Measurements from ENCODE around the gene AMOT.

AMOT gene

DNA sequence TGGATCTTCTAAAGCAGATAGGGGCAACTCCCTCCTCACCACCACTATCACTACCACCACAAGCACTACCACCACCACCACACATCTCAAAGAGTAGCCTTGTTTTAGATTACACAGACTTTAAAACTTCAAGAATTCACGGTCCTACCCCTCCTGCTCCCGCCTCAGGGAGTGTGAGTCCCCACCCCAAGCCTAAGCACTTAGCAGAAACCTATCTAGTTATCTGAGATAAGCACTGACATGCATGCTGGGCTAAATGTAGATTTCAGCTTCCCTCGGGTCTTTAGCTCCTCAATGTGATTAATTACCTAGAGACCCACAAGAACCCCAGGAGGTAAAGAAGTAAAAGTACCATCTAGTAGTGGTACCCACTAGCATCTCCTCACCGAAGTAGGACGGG lies 775 bp downstream of the AMOT start:
- no peak for DNase-seq

DNA sequence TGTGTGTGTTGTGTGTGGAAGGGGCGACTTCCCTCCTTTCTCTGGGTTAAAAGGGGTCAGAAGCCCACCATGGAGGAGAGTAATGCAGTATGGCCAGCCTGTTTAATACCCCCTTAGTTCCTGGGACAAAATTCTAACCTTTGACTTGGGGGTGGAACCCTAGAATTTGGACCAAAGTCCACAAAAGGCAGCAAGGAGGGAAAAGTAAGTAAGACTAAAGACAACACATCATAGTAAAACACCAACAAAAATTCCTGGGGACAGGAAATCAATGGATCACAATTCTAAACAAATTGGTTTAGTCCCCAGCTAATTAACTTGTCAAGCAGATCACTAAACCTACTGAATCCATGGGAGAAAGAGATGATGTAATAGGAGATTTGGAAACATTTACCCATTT lies 3.1 kb downstream of the AMOT start:
- DNase-seq = no peak

DNA sequence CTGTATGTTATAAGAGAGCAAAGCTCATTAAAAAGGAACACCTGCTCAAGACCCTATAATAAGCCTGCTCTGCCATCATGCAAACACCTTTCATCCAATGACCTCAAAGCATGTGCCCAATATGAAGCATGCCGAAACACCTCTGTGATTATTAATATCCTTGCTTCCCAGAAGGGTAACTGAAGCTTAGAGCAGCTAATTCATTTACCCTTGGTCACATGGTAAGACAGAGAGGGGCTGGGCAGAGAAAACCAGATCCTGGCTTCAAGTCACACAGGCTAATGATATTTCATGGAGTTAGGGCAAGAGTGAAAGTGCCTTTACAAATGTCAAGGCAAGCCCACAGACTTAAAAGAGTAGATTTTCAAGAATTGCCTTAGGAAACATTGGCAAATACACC lies 5.6 kb downstream of the AMOT start:
- DNase-seq = no peak

DNA sequence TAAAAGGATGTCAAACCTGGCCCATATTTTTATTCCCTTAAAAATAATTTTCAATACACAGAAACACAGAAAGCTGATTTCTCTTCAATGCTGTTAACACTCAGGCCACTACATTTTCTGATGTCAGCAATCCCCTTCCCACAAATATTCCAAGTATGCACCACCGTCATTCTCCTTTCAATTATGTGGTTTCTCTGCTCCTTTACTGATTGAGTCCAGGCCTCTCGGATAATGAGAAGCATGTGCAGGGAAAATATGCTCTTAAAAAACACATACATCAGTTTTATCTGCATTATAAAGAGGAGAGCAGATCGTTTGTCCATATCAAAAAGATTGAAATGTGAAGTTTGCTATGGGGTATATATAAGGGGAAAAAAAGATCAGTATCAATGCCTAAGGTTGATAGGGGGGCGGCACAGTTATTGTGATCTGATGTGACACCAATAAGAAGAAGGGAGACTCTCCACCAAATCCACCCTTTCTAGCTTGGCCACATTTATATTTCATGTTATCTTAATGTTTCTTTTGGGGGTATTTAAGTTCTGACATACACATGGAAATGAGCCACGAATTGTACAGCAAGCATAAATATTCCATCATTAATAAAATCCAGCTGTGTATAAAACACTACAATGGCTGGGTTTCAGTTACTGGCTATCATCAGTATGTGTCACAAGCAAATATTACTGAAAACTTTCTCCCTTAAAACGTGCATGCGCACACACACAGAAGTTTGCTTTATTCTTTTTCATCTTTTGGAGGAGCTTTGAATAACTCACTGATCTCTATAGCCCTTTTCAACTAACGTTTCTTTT lies 6.4 kb downstream of the AMOT start:
- DNase-seq = no peak

DNA sequence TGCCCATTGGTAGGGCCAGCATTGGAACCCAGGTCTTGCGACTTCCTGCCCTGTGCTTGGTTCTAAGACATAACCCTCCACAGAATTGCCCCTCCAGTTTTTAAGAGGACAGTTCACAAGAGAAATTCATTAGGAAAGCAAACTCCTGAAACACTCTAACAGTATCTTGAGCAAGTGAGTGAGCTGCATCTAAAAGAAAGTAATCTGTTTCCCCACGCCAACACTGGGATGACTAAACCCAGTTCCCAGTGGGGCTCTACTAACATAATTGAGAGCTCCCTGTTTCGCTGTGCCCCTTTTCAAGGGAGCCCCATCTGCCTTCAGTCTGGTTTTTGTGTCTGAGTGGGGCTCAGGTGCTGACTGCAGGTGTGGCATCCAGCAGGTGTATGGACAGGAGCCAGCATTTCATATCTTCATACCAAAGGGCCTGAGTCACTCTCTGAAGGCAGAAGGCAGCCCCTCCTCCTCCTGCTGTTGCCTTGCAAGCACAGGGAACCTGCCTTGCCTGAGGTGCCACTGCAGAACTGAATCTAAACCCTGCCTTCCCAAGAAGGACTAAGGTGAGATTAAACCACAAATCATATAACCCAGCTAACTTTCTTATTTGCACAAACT lies 8.0 kb downstream of the AMOT start:
- DNase-seq = no peak

DNA sequence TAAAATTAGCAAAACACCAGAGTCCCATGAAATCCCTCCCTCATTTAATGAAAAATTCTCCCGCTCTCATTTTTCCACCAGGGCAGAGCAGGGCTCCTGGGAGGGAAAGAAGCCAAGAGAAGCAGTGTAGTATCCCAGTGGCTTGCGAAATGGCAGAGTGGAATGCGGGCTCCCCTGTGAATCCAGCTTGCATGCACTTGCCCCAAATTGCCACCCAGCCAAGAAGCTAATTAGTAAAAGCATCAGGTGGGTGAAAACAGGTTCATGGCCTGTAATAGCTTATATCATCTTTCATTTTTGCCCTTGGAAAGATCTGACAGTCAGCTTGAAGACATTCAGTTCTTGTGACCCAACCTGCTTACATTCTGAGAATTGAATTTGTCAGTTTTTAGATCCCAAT lies 10.1 kb downstream of the AMOT start:
- DNase-seq = no peak

DNA sequence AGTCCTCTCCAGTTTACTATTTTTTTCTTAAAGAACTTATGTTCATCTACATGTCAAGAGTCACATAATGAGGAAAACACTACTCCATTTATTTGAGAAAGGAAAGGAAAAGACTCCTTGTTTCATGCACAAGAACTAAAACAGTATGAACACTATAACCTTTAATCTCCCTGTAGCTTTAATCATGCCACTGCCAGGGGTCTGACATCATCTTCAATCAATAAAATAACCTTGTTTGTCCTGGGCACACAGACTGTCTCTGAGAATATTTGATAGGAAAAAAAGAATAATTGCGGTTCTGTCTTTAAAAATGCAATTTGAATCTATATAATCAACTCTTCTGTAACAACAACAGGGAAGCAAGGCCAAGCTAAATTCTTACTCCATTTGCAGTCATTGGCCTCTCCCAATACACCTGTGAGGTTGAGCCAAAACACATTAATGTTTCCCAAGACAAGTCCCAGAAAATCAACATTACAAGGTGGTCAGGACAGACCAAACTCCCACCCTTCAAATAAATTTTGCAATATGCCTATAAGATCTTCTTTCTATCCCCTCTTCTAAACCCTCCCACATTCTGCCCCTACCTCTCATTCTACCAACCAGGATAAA lies 13.2 kb downstream of the AMOT start:
- no peak for DNase-seq

DNA sequence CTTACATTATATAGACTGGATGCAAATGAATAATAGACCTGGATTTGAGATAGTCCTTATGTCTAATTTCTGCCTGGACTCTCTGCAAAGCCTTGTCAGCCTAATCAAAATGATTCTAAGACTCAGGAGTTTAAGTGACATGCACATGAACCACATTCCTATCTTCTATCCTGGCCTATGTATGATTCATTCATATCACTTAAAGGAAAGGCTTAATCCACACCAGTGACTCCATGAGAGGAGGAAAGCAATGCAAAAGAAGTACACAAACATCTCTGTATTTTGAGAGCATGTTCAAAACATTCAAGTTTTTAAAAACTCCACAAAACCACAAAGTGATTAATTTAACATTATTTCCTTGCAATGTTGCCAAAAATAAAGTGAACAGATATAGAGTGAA lies 14.6 kb downstream of the AMOT start:
- DNase-seq = no peak

DNA sequence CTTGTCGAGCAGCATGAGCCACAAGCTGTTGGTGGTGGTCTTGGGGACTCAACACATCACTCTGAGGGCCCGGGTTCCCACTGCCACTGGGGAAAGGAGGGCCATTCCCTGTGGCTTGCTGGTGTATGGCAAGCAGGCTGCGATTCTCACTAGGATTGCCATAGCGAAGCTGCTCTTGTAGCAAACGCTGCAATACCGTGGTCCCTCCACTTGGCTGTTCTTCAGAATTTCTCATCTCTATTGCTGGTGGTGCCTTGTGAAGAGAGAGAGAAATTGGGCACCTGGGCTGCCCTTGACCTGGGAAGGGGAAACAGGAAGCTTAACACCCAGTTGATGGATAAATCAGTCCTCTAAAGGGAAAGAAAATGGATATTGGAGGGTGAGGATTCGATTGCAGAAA lies 17.7 kb downstream of the AMOT start:
- DNase-seq = no peak

DNA sequence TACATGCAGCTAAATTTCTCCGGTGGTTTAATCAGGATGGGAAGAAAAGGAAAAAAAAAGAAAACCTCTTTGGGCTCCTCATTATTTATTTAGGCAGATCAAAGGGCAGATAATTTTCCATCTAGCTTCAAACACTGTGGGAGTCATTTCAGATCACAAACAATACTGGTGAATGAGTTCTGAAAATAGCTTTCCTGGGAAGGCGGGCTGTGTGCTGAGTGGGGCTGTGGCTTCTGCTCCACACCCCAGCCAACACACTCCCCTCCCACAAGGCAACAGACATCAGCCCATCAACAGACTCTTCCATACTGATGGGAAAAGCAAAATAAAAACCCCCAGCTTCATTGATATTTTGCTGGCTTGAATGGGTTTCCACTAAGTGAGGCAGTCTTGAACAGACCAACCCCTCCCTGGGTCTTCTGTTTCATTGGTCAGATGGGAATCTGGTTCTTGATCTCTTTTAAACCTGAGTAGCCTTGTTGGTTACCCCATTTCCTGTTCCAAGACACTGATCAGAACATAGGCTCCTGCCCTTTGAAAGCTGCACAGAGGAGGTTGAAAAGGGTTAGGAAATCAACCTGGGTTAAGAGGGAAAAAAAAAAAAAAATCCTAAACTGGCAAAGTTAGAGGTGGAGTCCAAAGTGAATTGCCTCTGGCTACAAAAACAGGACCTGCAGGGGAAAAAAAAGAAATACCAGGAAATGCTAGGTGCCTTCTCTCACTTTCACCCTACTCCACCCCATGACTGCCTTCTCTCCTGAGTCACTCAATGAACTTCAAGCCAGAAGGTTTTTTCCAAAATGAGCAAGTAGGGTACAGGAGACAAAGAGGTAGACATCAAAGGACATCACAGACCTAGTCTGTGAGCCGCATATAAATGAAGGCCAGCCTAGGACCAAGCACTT lies 20.0 kb downstream of the AMOT start:
- DNase-seq = no peak

DNA sequence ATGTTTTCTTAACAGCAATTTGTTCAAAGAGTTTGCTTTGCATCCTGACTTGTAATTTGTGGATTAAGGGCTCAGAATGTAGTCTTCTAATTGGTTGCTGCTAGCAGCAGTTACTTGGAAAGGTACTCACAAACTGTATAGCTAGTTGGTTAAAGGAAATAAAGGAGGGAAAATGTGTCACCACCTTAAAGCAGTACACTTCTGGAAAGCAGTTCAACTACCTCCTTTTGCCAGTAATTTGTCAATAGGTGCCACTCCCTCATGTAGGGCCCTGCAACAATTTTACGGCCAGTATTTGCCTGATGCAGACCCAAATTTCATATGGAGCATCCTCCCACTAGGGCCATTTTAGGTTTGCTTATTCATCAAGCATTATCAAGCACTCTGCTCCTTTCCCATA lies 20.8 kb downstream of the AMOT start:
- no peak for DNase-seq

DNA sequence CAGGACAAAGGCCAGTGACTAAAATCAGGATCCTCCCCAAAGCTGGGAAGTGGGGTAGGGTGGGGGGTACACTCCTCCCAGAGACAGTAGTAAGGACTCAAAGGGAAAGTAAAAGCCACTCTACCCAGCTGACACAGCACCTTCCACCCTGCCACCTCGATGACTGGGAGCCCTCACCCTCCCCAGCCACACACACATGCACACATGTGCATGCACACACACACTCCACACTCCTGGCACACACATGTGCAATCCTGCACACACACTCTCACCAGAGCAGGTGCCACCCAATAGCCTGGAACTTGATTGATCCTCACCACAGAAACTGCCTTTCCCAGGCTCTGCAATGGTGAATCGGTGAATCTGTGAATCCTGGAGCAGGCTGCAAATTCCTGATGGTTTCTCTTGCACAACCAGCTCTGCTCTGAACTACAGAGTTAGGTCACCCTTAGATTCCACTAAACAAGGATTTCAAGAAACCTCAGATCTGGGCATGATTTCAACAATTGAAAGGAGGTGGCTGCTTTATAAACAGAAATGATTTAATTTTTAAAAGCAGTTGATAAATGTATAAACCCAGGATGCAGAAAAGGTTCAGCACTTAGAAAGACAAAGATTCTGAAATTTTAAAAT lies 21.5 kb downstream of the AMOT start:
- no peak for DNase-seq

DNA sequence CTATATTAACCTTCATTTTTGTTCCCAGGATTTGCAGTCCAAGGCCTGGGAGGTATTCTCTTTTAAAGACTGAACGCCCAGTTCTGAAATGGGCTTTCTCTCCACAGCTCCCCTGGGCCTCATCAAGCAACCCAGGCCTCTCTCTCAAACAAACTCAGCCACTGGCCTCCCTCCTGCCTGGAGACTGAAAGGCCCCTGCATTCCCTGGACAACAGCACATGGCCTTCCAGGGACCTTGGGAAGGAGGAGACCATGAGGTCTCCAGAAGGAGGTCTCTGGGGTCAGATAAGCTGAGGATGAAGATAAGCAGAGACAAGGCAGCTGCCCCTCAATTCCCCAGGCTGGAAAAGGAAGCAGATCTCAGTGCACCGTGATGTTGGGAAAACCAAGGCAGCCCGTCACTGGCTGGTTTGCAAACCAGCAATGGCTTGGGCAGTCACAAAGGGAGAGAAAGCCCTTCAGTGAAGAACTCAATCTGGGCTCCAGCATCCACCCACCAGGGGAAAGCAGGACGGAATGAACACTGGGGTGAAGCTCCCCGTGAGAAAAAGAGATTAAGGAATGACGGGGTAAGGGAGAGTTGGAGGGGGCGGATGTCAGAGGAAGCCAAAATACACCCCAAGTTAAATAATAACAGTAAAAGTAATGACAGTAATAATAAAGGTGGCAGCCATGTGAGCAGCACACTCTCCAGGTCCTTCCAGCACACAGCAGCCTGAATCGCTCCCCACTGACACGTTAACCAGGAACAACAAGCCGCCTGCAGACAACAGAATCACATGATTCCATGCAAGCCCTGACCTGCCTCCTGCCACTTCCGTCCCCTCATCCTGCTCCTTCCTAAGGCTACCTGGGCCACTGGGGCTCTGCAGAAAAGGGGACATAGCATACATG lies 22.3 kb downstream of the AMOT start:
- DNase-seq = no peak

DNA sequence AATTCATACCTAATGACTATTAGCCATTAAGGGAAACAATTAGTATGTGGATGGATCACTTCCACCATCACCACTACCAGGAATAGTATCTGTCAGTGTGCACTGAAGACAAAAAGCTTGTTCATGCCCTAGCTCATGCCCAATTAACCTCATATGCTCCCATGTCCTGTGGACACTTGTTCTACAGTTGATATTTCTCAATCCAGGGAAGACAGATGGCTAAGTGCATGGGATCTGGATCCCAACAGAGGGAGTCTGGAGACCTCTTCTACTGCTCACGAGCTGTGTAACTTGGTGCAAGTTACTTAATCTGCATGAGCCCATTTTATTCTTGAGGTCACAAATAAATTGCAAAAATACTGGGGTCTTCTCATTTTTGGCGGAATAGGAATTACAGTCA lies 23.7 kb downstream of the AMOT start:
- no peak for DNase-seq

DNA sequence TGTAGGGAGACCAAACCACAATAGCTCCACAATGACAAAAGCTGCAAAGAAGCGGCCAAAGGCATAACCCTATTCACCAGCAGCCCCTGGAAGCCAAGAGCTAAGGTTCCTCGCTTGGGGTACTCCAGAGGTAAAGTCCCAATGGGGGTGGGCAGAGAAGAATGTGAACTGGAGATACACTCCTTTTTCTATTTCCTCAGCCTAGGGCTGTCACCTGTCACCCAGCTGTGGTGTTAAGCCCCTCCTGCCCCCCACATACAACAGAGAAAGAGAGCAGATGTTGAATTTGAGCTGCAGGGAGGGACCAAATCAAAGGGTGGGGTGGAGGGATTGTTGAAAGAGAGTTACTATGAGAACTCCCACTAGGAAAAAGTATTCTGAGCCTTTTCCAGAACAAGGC lies 26.1 kb downstream of the AMOT start:
- DNase-seq = no peak

DNA sequence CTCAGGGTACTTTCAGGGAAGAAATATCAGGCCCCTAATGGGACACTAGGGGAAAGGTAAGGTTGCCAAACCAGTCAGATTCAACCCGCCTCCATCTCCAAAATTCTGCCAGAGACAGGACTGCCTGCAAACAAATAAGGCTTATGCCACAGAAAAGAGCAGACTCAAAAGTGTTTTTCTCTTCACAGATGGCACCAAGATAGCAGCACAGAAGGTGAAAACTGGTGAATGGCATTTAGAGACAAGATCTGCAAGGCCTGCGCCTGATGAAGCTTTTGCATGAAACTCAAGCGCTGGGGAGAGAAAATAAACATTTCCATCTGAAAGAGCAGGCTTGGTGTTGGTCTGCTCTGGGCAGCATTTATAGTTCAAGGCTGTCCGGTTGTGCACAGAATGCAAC lies 27.9 kb downstream of the AMOT start:
- no peak for DNase-seq

DNA sequence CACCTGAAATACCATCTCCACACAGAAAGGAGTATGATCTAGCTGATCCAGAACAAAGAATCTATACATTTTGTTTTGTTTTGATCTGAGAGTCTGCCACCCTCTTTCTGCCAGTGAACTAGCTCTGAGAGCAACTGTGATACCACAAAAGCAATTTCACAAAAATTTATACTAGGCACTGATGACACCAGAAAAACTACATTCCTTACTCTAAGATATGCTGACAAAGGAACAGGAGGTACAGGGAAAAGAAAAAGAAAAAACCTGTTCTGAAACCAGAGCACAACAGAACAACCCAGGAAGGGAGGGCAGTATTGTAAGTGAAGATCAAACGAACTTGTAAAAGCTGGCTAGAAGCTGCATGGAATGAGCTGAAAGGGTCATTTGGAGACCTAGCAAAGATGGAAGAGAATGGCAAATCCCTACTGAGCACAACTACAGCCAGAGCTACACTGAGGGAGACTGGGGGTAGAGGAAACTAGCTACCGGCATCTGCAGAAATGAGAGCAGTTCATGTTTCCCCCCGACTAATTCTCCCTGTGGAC lies 31.9 kb downstream of the AMOT start:
- no peak for DNase-seq

DNA sequence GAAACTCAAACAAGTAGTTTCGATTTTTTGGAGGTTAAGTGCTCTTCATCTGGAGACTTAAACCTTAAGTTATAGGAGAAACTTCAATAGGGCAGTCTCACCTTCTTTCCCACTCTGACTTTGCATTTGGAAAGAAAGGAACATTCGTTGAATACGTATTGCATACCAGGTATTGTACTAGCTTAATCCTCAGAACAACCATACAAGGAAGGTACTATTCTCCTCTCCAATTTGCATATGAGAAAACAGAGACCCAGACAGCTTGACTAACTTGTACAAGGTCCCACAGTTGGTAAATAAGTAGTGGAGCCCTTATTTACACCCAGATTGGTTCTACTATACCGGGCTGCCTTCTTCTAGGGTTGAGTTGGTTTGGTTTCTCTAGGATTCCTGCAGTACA lies 32.6 kb downstream of the AMOT start:
- no peak for DNase-seq

DNA sequence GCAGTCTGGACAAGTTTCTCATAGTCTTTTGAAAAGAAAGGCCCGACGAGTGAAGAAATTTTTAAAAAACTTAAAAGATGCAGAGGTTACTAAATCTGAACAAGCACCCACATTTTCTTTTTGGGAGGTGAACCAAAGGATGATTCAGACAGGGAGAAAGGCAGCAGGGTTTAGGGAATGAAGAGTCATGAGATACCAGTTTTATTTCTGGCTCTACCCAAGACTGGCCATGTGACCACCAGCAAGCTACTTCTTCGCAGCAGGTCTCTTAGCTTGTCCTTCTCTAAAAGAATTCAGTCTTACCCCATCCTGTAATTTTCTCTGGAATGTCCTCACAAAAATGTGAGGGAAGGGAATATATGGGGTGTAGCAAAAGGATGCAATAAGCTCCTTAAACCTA lies 37.6 kb downstream of the AMOT start:
- DNase-seq = no peak

DNA sequence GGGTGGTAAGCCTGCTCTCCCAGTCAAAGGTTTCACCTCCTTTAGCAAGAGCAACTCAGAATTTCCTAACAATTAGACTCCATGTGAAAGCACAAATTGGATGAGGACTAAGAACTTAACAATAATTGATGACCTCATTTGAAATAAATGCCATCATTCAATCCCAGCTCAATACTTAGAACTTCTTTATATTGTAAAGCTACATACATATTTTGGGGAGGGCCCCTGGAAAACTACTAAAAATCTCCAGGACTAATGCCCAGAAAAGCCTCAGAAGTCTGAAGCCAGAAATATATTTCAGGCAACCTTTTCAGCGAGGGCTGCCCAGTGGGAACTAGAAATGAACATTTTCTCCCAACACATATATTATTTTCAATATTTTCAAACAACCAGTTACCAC lies 38.1 kb downstream of the AMOT start:
- DNase-seq = no peak

DNA sequence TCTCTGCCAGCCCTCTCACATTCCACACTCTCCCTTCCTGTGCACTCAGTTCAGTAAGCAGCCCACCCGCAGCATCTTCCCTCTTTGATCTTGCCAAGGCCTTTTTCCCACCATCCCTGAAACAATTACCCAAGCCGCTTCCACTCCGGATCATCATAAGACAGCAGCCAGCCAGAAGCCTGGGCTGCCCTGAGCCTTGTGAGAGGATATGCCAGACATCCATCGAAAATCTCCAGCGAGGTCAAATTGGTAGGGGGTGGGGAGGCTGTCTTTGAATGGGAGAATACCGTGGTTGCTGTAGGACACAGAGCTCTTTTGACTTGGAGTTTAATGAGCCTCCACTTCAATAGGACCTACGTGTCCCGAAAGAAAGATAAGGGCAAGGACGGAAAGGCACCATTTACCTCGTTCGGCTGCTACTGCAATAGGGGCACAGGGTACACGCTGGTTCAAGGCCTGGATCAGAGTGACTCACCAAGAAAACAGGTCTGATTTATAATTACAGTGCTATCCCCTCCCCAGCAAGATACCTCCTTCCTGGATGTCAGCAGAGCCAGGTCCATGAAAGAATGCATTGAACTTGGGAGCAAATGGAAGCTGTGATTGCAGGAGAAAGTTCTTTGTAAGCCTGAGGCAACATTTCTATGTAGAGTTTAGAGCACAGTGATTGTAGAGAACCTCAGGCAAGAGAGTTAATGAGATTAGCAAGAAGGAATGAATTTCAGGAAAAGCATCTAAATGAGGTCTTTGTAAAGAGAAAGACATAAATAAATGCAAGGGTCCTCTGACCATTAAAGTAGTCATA lies 39.5 kb downstream of the AMOT start:
- DNase-seq = no peak

Measured in central memory CD4-positive, alpha-beta T cell (primary cell).